OCI-LY1 (cell line): ENCODE data around the gene IRAK1.

Experiments
- H2AFZ ChIP-seq: fragments of 200-600 bp; sonication (generic), shearing (Covaris generic); 2 replicates; pipeline ENCODE4 v1.6.0; 2014; ENCODE audit warnings: antibody characterized with exemption, mild to moderate bottlenecking, low read length
- H3F3A ChIP-seq: fragments of 200-600 bp; sonication (generic), shearing (Covaris generic); 2 replicates; pipeline ENCODE4 v1.6.0; 2014; ENCODE audit warnings: mild to moderate bottlenecking, antibody characterized with exemption, low read length, moderate library complexity; ENCODE audit not compliant: insufficient read depth
- H3K27ac ChIP-seq: fragments of 200-600 bp; sonication (generic); 2 replicates; pipeline ENCODE4 v1.5.1; 2014; ENCODE audit warnings: low read length, mixed run types, mild to moderate bottlenecking, low read depth; ENCODE audit not compliant: poor library complexity, severe bottlenecking
- H3K27me3 ChIP-seq: fragments of 200-600 bp; sonication (generic); 2 replicates; pipeline ENCODE4 v1.6.0; 2014; ENCODE audit warnings: antibody characterized with exemption, mild to moderate bottlenecking, low read length, moderate library complexity; ENCODE audit not compliant: insufficient read depth
- H3K36me3 ChIP-seq: fragments of 200-600 bp; sonication (generic); 2 replicates; pipeline ENCODE4 v1.6.1; 2014; ENCODE audit warnings: mild to moderate bottlenecking, antibody characterized with exemption, low read length, moderate library complexity, mixed read lengths; ENCODE audit not compliant: insufficient read depth
- H3K4me1 ChIP-seq: fragments of 200-600 bp; sonication (generic); 2 replicates; pipeline ENCODE4 v1.5.1; 2014; ENCODE audit warnings: mild to moderate bottlenecking, low read length, moderate library complexity; ENCODE audit not compliant: insufficient read depth, severe bottlenecking
- H3K4me2 ChIP-seq: fragments of 200-600 bp; sonication (generic), shearing (Covaris generic); 2 replicates; pipeline ENCODE4 v1.6.1; 2014; ENCODE audit warnings: low read length
- H3K4me3 ChIP-seq: fragments of 200-600 bp; sonication (generic); 2 replicates; pipeline ENCODE4 v1.5.1; 2014; ENCODE audit warnings: low read length, low read depth, mild to moderate bottlenecking, mixed read lengths; ENCODE audit not compliant: poor library complexity, severe bottlenecking
- H3K79me2 ChIP-seq: fragments of 200-600 bp; shearing (Covaris generic); 2 replicates; pipeline ENCODE4 v1.6.1; 2016; ENCODE audit warnings: mixed run types, low read length, mixed read lengths; ENCODE audit not compliant: insufficient read depth
- H3K9ac ChIP-seq: fragments of 200-600 bp; sonication (generic), shearing (Covaris generic); 2 replicates; pipeline ENCODE4 v1.6.1; 2014; ENCODE audit warnings: mild to moderate bottlenecking, low read length, mixed read lengths
- H3K9me2 ChIP-seq: fragments of 200-600 bp; sonication (generic), shearing (Covaris generic); 2 replicates; pipeline ENCODE4 v1.6.1; 2014; ENCODE audit warnings: low read depth, mild to moderate bottlenecking, low read length, mixed read lengths
- H3K9me3 ChIP-seq: fragments of 200-600 bp; shearing (Covaris generic); 2 replicates; pipeline ENCODE4 v1.6.1; 2014; ENCODE audit warnings: low read length, mixed read lengths
- H4K20me1 ChIP-seq: fragments of 200-600 bp; sonication (generic), shearing (Covaris generic); 2 replicates; pipeline ENCODE4 v1.6.0; 2016; ENCODE audit warnings: mild to moderate bottlenecking, low read length; ENCODE audit not compliant: insufficient read depth
- CTCF ChIP-seq: fragments of 200-600 bp; sonication (generic), shearing (Covaris generic); IDR thresholded peaks from 2 replicates; pipeline ENCODE4 v1.5.1; 2017; ENCODE audit warnings: mild to moderate bottlenecking, antibody characterized with exemption, low read length, moderate library complexity, mixed read lengths
- EZH2 ChIP-seq: fragments of 200-600 bp; sonication (generic), shearing (Covaris generic); IDR thresholded peaks from 2 replicates; pipeline ENCODE4 v1.8.0; 2017; ENCODE audit warnings: borderline replicate concordance, mixed run types, mild to moderate bottlenecking, antibody characterized with exemption, low read length, moderate library complexity, mixed read lengths

IRAK1 gene

GRCh38 chrX:153966841-153967535, 52.7 kb downstream of the IRAK1 start:
- Histone ChIP-seq H3K4me3 (peak overlapping the region; percentile 93), H2AFZ (no peak overlapping the region), H3K79me2 (peaks cover 51% of the 10 kb centered on the region), H3F3A (no peaks in the 10 kb centered on the region), H3K9me2 (no peaks in the 10 kb centered on the region), H3K4me2 (peak overlapping the region; percentile 99), H3K36me3 (peaks cover 58% of the 10 kb centered on the region), H3K9ac (peak overlapping the region; percentile 87), H3K27me3 (no peaks in the 10 kb centered on the region), H3K4me1 (peaks cover 38% of the 10 kb centered on the region), H3K27ac (peak overlapping the region; percentile 97), H4K20me1 (no peaks in the 10 kb centered on the region), H3K9me3 (no peaks in the 10 kb centered on the region)
- TF ChIP-seq CTCF (no peak), EZH2 (no peak)

DNA sequence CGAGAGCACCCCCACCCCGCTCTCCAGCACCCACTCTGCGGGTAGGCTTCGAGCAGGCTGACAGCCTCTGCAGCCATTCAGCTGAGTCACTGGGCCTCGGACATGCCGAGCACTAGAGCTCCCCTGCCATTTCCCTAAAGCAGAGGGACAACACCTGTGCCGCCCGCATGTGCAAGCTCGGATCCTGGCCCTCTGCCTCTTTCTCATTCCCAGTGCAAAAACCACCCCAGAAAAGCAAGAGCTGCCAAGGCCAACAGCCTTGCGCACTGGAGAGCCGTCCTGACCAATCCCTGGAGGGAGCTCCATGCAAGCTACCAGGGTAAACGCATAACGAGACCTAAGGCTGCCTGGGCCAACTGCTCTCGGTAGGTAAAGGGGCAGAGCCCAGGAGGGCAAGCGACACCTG, 53.4 kb downstream of the IRAK1 start:
- Histone ChIP-seq H4K20me1 (no peaks in the 10 kb centered on the region), H3K79me2 (peaks cover 51% of the 10 kb centered on the region)

DNA sequence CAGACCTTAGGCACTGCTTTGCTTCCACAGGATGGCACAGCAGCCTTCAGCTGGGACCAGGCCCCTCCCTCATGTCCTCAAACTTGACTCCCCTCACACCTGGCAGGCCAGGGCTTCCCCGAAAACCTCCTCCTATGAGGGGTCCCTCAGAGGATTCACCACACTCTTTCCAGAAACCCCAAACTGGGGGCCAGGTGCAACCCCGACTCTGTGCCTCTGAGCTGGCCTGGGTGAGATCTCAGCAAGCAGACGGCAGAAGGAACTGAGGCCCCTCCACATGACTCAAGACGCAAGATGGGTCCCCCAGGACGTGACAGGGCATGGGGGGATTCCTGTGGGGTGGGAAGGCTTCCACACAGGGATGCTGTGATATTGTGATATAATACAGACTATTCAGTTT, 54.3 kb downstream of the IRAK1 start:
- no peaks in the 10 kb centered on the region for H3K9me3 ChIP-seq
- no peaks in the 10 kb centered on the region for H4K20me1 ChIP-seq
- H3K9me2 ChIP-seq, result no peaks in the 10 kb centered on the region
- peaks cover 38% of the 10 kb centered on the region for H3K4me1 ChIP-seq
- H3K9ac ChIP-seq, result no peak overlapping the region; the same call in 1 of the 2 replicates
- no peak overlapping the region for H3K4me3 ChIP-seq
- no peak overlapping the region for H2AFZ ChIP-seq
- TF ChIP-seq CTCF, result no peak
- TF ChIP-seq EZH2, result no peak
- no peaks in the 10 kb centered on the region for H3K27me3 ChIP-seq
- H3K79me2 ChIP-seq, result peaks cover 51% of the 10 kb centered on the region
- peaks cover 74% of the 10 kb centered on the region for H3K36me3 ChIP-seq
- H3F3A ChIP-seq, result no peaks in the 10 kb centered on the region
- H3K27ac ChIP-seq, result peak overlapping the region; percentile 97
- H3K4me2 ChIP-seq, result peak overlapping the region; percentile 99; the same call in 1 of the 2 replicates

More for the DNA sequence above, 53.4 kb downstream of the IRAK1 start:
- H3K9ac ChIP-seq, result peak overlapping the region; percentile 87; the same call in 1 of the 2 replicates
- H3K4me3 ChIP-seq, result peak overlapping the region; percentile 93
- H3K9me2 ChIP-seq, result no peaks in the 10 kb centered on the region
- no peak for TF ChIP-seq EZH2
- no peak for TF ChIP-seq CTCF
- peak overlapping the region; percentile 99 for H3K4me2 ChIP-seq
- no peaks in the 10 kb centered on the region for H3F3A ChIP-seq
- no peaks in the 10 kb centered on the region for H3K9me3 ChIP-seq
- peaks cover 65% of the 10 kb centered on the region for H3K36me3 ChIP-seq
- peak overlapping the region; percentile 97 for H3K27ac ChIP-seq
- H3K27me3 ChIP-seq, result no peaks in the 10 kb centered on the region
- H3K4me1 ChIP-seq, result peaks cover 38% of the 10 kb centered on the region
- no peak overlapping the region for H2AFZ ChIP-seq
